ENCODE measurements around the gene FOXP1. TPM values are rescaled to one million over a fixed set of nuclear protein-coding genes. Genes with fewer than 3 reads are reported as not detected.

The FOXP1 gene
- total and polyA plus RNA-seq, 2 experiments from 2014 or later: 37.4 to 59.9 TPM

GRCh38 chr3:71258526-71258925 is 325.0 kb downstream of the FOXP1 start:
- Histone ChIP-seq H2AFZ (no peak overlapping the region), H3K27ac (peak overlapping the region; percentile 56), H3K36me3 (ENCODE audit: low read depth) (no peaks in the 10 kb centered on the region), H3F3A (ENCODE audit: insufficient read depth) (peaks cover 23% of the 10 kb centered on the region), H3K9me2 (ENCODE audit: insufficient read depth) (no peaks in the 10 kb centered on the region), H3K4me2 (ENCODE audit: unreplicated experiment) (peak overlapping the region; percentile 37), H3K4me3 (no peak overlapping the region), H4K20me1 (ENCODE audit: insufficient read depth) (no peaks in the 10 kb centered on the region), H3K9me3 (ENCODE audit: low read depth) (no peaks in the 10 kb centered on the region), H3K4me1 (ENCODE audit: insufficient read depth) (peaks cover 31% of the 10 kb centered on the region), H3K27me3 (replicated peaks; ENCODE audit: insufficient read depth) (no peaks in the 10 kb centered on the region), H3K9ac (no peak overlapping the region), H3K79me2 (ENCODE audit: insufficient read depth) (no peaks in the 10 kb centered on the region; the same call in 1 of the 2 replicates)
- in situ Hi-C loops (cut with MboI): no loop called here
- TF ChIP-seq EZH2 (IDR thresholded peaks at IDR 0.05; ENCODE audit: insufficient read depth, poor library complexity, severe bottlenecking): no peak
- no peak for TF ChIP-seq EZH2phosphoT487 (IDR thresholded peaks at IDR 0.05; ENCODE audit: insufficient read depth, low read depth)
- WGBS, 2 experiments (ENCODE audit: low coverage in 1 of 2, low lambda C conversion rate in 2 of 2, missing lambda C conversion rate in 2 of 2): 94% methylated on average over 3 of the region's 3 CpGs
- DNase-seq: peak; percentile 20

GRCh38 chr3:71258116-71258515 is 325.4 kb downstream of the FOXP1 start:
- Histone ChIP-seq H3K4me3 (no peak overlapping the region), H3K4me2 (ENCODE audit: unreplicated experiment) (peak overlapping the region; percentile 37), H3K27me3 (replicated peaks; ENCODE audit: insufficient read depth) (no peaks in the 10 kb centered on the region), H3K9me2 (ENCODE audit: insufficient read depth) (no peaks in the 10 kb centered on the region), H3K27ac (peak overlapping the region; percentile 56), H3F3A (ENCODE audit: insufficient read depth) (peaks cover 23% of the 10 kb centered on the region), H2AFZ (no peak overlapping the region), H3K79me2 (ENCODE audit: insufficient read depth) (no peaks in the 10 kb centered on the region; the same call in 1 of the 2 replicates), H3K9ac (no peak overlapping the region), H4K20me1 (ENCODE audit: insufficient read depth) (no peaks in the 10 kb centered on the region), H3K9me3 (ENCODE audit: low read depth) (no peaks in the 10 kb centered on the region), H3K4me1 (ENCODE audit: insufficient read depth) (peaks cover 31% of the 10 kb centered on the region), H3K36me3 (ENCODE audit: low read depth) (no peaks in the 10 kb centered on the region)
- in situ Hi-C loops (cut with MboI): no loop called here
- 48 to 62% methylated on average over 1 of the region's 1 CpG for WGBS, 2 experiments (ENCODE audit: low coverage in 1 of 2, low lambda C conversion rate in 2 of 2, missing lambda C conversion rate in 2 of 2)
- DNase-seq: peak; percentile 85
- TF ChIP-seq EZH2 (IDR thresholded peaks at IDR 0.05; ENCODE audit: insufficient read depth, poor library complexity, severe bottlenecking) (no peak), EZH2phosphoT487 (IDR thresholded peaks at IDR 0.05; ENCODE audit: insufficient read depth, low read depth) (no peak)

- Histone ChIP-seq H3K4me1 (ENCODE audit: insufficient read depth) (peaks cover 50% of the 10 kb centered on the region), H3K27me3 (replicated peaks; ENCODE audit: insufficient read depth) (no peaks in the 10 kb centered on the region), H2AFZ (no peak overlapping the region), H3K9me2 (ENCODE audit: insufficient read depth) (no peaks in the 10 kb centered on the region), H3K4me2 (ENCODE audit: unreplicated experiment) (no peak overlapping the region), H3K36me3 (ENCODE audit: low read depth) (no peaks in the 10 kb centered on the region), H3K4me3 (no peak overlapping the region), H3K9ac (no peak overlapping the region), H3F3A (ENCODE audit: insufficient read depth) (peaks cover 43% of the 10 kb centered on the region), H4K20me1 (ENCODE audit: insufficient read depth) (no peaks in the 10 kb centered on the region), H3K9me3 (ENCODE audit: low read depth) (no peaks in the 10 kb centered on the region), H3K27ac (no peak overlapping the region), H3K79me2 (ENCODE audit: insufficient read depth) (no peaks in the 10 kb centered on the region; the same call in 1 of the 2 replicates)
- in situ Hi-C loops (cut with MboI): no loop called here
- no peak for DNase-seq
- TF ChIP-seq EZH2phosphoT487 (IDR thresholded peaks at IDR 0.05; ENCODE audit: insufficient read depth, low read depth): no peak
- no peak for TF ChIP-seq EZH2 (IDR thresholded peaks at IDR 0.05; ENCODE audit: insufficient read depth, poor library complexity, severe bottlenecking)
- WGBS, 2 experiments (ENCODE audit: low coverage in 1 of 2, low lambda C conversion rate in 2 of 2, missing lambda C conversion rate in 2 of 2): 61 to 67% methylated on average over 3 of the region's 3 CpGs
Measured at GRCh38 chr3:71255498-71255897, 328.0 kb downstream of the FOXP1 start.

- peak; percentile 37 for DNase-seq
- Histone ChIP-seq H3K27ac (no peak overlapping the region), H3K9ac (no peak overlapping the region)
Measured at GRCh38 chr3:71254281-71255057, 329.1 kb downstream of the FOXP1 start.

More at GRCh38 chr3:71254281-71255057, 329.1 kb downstream of the FOXP1 start:
- H3K79me2 ChIP-seq (ENCODE audit: insufficient read depth): no peaks in the 10 kb centered on the region; the same call in 1 of the 2 replicates
- no peaks in the 10 kb centered on the region for H3K9me2 ChIP-seq (ENCODE audit: insufficient read depth)
- 87 to 88% methylated on average over 7 of the region's 7 CpGs for WGBS, 2 experiments (ENCODE audit: low coverage in 1 of 2, low lambda C conversion rate in 2 of 2, missing lambda C conversion rate in 2 of 2)
- in situ Hi-C loops (cut with MboI): no loop called here
- H3K36me3 ChIP-seq (ENCODE audit: low read depth): no peaks in the 10 kb centered on the region
- H3K4me1 ChIP-seq (ENCODE audit: insufficient read depth): peaks cover 50% of the 10 kb centered on the region
- no peak overlapping the region for H3K4me3 ChIP-seq
- H3K4me2 ChIP-seq (ENCODE audit: unreplicated experiment): no peak overlapping the region
- no peaks in the 10 kb centered on the region for H4K20me1 ChIP-seq (ENCODE audit: insufficient read depth)
- peaks cover 43% of the 10 kb centered on the region for H3F3A ChIP-seq (ENCODE audit: insufficient read depth)
- no peak overlapping the region for H2AFZ ChIP-seq
- no peaks in the 10 kb centered on the region for H3K27me3 ChIP-seq (replicated peaks; ENCODE audit: insufficient read depth)
- H3K9me3 ChIP-seq (ENCODE audit: low read depth): no peaks in the 10 kb centered on the region
- TF ChIP-seq EZH2 (IDR thresholded peaks at IDR 0.05; ENCODE audit: insufficient read depth, poor library complexity, severe bottlenecking): no peak
- TF ChIP-seq EZH2phosphoT487 (IDR thresholded peaks at IDR 0.05; ENCODE audit: insufficient read depth, low read depth): no peak
